Renal cortex interstitium (tissue), 15 donors: Measurements from ENCODE around the gene DCTN2. TPM values are rescaled to one million over a fixed set of nuclear protein-coding genes. Genes with fewer than 3 reads are reported as not detected.
"Not testable (repeated sequence)": the region's sequence is repeated elsewhere in the genome, so short reads cannot be mapped to it uniquely, and the experiment has no call there.

Experiments
- DNase-seq, 11 donors: peaks; one replicate each; pipeline ENCODE4 v3.0.0-alpha.2; 2013; ENCODE audit warnings: low read depth in 9 of 11, low spot score in 4 of 11; ENCODE audit errors: extremely low read depth in 1 of 11
- long read RNA-seq, 16 experiments: transcript quantifications; one replicate each; lab custom pipeline, GENCODE V29; 2026
- polyA plus RNA-seq, 3 donors: library from polyadenylated mRNA; unstranded; fragments of 120-200 nt; gene quantifications; one replicate each; pipeline ENCODE4 v1.2.1, GENCODE V29; 2013; ENCODE audit not compliant: insufficient read length in 3 of 3

Gene DCTN2
- polyA plus RNA-seq = 100 to 1,000 TPM; 160 to 172 (median 172) TPM
- long read RNA-seq, donor 1, transcript DCTN2-209 (14 exons, 2,061 nt) = major isoform, 30 of 44 reads
- long read RNA-seq, donor 1, transcript DCTN2-207 (5 exons, 566 nt) = minor isoform, 8 of 44 reads
- long read RNA-seq, donor 1, partial matches to known transcripts = 6 of 44 reads
- long read RNA-seq, donor 1, other reads (novel, unspliced or antisense) = 0 of 44 reads
- long read RNA-seq, donor 2, transcript DCTN2-209 (14 exons, 2,061 nt) = major isoform, 21 of 30 reads
- long read RNA-seq, donor 2, transcript DCTN2-207 (5 exons, 566 nt) = minor isoform, 9 of 30 reads
- long read RNA-seq, donor 2, partial matches to known transcripts = 0 of 30 reads
- long read RNA-seq, donor 2, other reads (novel, unspliced or antisense) = 0 of 30 reads
- long read RNA-seq, donor 3, transcript DCTN2-209 (14 exons, 2,061 nt) = major isoform, 47 of 60 reads
- long read RNA-seq, donor 3, partial matches to known transcripts = 0 of 60 reads
- long read RNA-seq, donor 3, other reads (novel, unspliced or antisense) = 7 of 60 reads
- long read RNA-seq, donor 4, transcript DCTN2-209 (14 exons, 2,061 nt) = major isoform, 25 of 30 reads
- long read RNA-seq, donor 4, partial matches to known transcripts = 0 of 30 reads
- long read RNA-seq, donor 4, other reads (novel, unspliced or antisense) = 0 of 30 reads
- long read RNA-seq, donor 5 = 0 reads
- long read RNA-seq, donor 6, transcript DCTN2-207 (5 exons, 566 nt) = minor isoform, 5 of 50 reads
- long read RNA-seq, donor 6, transcript DCTN2-209 (14 exons, 2,061 nt) = major isoform, 16 of 50 reads
- long read RNA-seq, donor 6, partial matches to known transcripts = 29 of 50 reads
- long read RNA-seq, donor 6, other reads (novel, unspliced or antisense) = 0 of 50 reads
- long read RNA-seq, donor 7, transcript DCTN2-207 (5 exons, 566 nt) = minor isoform, 9 of 50 reads
- long read RNA-seq, donor 7, transcript DCTN2-209 (14 exons, 2,061 nt) = major isoform, 34 of 50 reads
- long read RNA-seq, donor 7, partial matches to known transcripts = 5 of 50 reads
- long read RNA-seq, donor 7, other reads (novel, unspliced or antisense) = 0 of 50 reads
- long read RNA-seq, donor 8, transcript DCTN2-209 (14 exons, 2,061 nt) = major isoform, 35 of 64 reads
- long read RNA-seq, donor 8, transcript DCTN2-207 (5 exons, 566 nt) = minor isoform, 7 of 64 reads
- long read RNA-seq, donor 8, partial matches to known transcripts = 6 of 64 reads
- long read RNA-seq, donor 8, other reads (novel, unspliced or antisense) = 13 of 64 reads
- long read RNA-seq, donor 9, transcript DCTN2-209 (14 exons, 2,061 nt) = major isoform, 25 of 29 reads
- long read RNA-seq, donor 9, partial matches to known transcripts = 0 of 29 reads
- long read RNA-seq, donor 9, other reads (novel, unspliced or antisense) = 0 of 29 reads
- long read RNA-seq, donor 10, transcript DCTN2-209 (14 exons, 2,061 nt) = major isoform, 22 of 32 reads
- long read RNA-seq, donor 10, partial matches to known transcripts = 0 of 32 reads
- long read RNA-seq, donor 10, other reads (novel, unspliced or antisense) = 6 of 32 reads
- long read RNA-seq, donor 11, transcript DCTN2-209 (14 exons, 2,061 nt) = major isoform, 22 of 23 reads
- long read RNA-seq, donor 11, partial matches to known transcripts = 0 of 23 reads
- long read RNA-seq, donor 11, other reads (novel, unspliced or antisense) = 0 of 23 reads
- long read RNA-seq, donor 12, transcript DCTN2-209 (14 exons, 2,061 nt) = major isoform, 11 of 14 reads
- long read RNA-seq, donor 12, partial matches to known transcripts = 0 of 14 reads
- long read RNA-seq, donor 12, other reads (novel, unspliced or antisense) = 0 of 14 reads
- long read RNA-seq, donor 13 = 0 reads
- long read RNA-seq, donor 14, transcript DCTN2-207 (5 exons, 566 nt) = minor isoform, 6 of 33 reads
- long read RNA-seq, donor 14, transcript DCTN2-209 (14 exons, 2,061 nt) = major isoform, 22 of 33 reads
- long read RNA-seq, donor 14, partial matches to known transcripts = 0 of 33 reads
- long read RNA-seq, donor 14, other reads (novel, unspliced or antisense) = 5 of 33 reads
- long read RNA-seq, donor 15, transcript DCTN2-209 (14 exons, 2,061 nt) = major isoform, 11 of 28 reads
- long read RNA-seq, donor 15, partial matches to known transcripts = 16 of 28 reads
- long read RNA-seq, donor 15, other reads (novel, unspliced or antisense) = 0 of 28 reads
- long read RNA-seq, donor 16, transcript DCTN2-209 (14 exons, 2,061 nt) = major isoform, 64 of 163 reads
- long read RNA-seq, donor 16, partial matches to known transcripts = 66 of 163 reads
- long read RNA-seq, donor 16, other reads (novel, unspliced or antisense) = 28 of 163 reads

- peak; percentile 90 to 96 (median 93) for DNase-seq
These were observed at the start of gene DCTN2 for GRCh38 chr12:57546438-57547287. Gene DCTN2 (minus strand): TSS chr12:57547192. CDS start chr12:57547063, 129 bp downstream.

GRCh38 chr12:57593187-57593586 is 46.2 kb upstream of the DCTN2 start:
- DNase-seq = no peak

GRCh38 chr12:57592551-57593165 is 45.7 kb upstream of the DCTN2 start:
- no peak for DNase-seq

- no peak for DNase-seq
These were observed 44.9 kb upstream of the DCTN2 start for GRCh38 chr12:57591782-57592325.

GRCh38 chr12:57590864-57591781 is 44.1 kb upstream of the DCTN2 start, which contains the start of gene PIP4K2C:
Gene PIP4K2C (plus strand): TSS chr12:57591192. CDS start chr12:57591290, 98 bp downstream.
- peak in 8 of 11 donors; percentile 53 to 81 (median 68) for DNase-seq

- DNase-seq = no peak
These were observed 43.5 kb upstream of the DCTN2 start for GRCh38 chr12:57590479-57590863.

GRCh38 chr12:57588951-57589610 is 42.1 kb upstream of the DCTN2 start:
- DNase-seq = not testable (repeated sequence)

- DNase-seq = no peak
These were observed 39.9 kb upstream of the DCTN2 start for GRCh38 chr12:57586832-57587429.

- no peak for DNase-seq
These were observed 39.1 kb upstream of the DCTN2 start for GRCh38 chr12:57586128-57586527.

GRCh38 chr12:57585156-57585555 is 38.2 kb upstream of the DCTN2 start:
- no peak for DNase-seq

GRCh38 chr12:57584690-57585089 is 37.7 kb upstream of the DCTN2 start:
- DNase-seq = no peak

- DNase-seq = no peak
These were observed 37.1 kb upstream of the DCTN2 start for GRCh38 chr12:57584050-57584449.
